Astrocyte (in vitro differentiated cells and primary cell): ENCODE results near the gene RNF145. TPM values are rescaled to one million over a fixed set of nuclear protein-coding genes. Genes with fewer than 3 reads are reported as not detected.

Source experiments
- DNase-seq: peaks from one replicate; pipeline ENCODE4 v3.0.0-alpha.2; 2010; ENCODE audit warnings: low read depth
- FAIRE-seq: peaks from 2 replicates; lab custom pipeline; 2011; peaks lifted over from hg19 to GRCh38; lab: Jason Lieb, UNC
- H2AFZ ChIP-seq: 2 replicates; pipeline ENCODE4 v1.6.0; 2012; ENCODE audit warnings: low read depth, low read length, inconsistent platforms
- H3K27ac ChIP-seq: 2 replicates; pipeline ENCODE4 v1.5.1; 2011; ENCODE audit warnings: low read depth, low read length, inconsistent platforms
- H3K27me3 ChIP-seq: 2 replicates; pipeline ENCODE4 v1.6.0; 2011; ENCODE audit warnings: low read length, inconsistent platforms; ENCODE audit not compliant: insufficient read depth
- H3K36me3 ChIP-seq: 2 replicates; pipeline ENCODE4 v1.5.1; 2011; ENCODE audit warnings: low read length, inconsistent platforms; ENCODE audit not compliant: insufficient read depth
- H3K4me1 ChIP-seq: 2 replicates; pipeline ENCODE4 v1.5.1; 2011; ENCODE audit warnings: low read length, inconsistent platforms; ENCODE audit not compliant: insufficient read depth
- H3K4me2 ChIP-seq: 2 replicates; pipeline ENCODE4 v1.6.0; 2012; ENCODE audit warnings: low read length, inconsistent platforms
- H3K4me3 ChIP-seq: 2 replicates; pipeline ENCODE4 v1.5.1; 2011; ENCODE audit warnings: low read depth, mild to moderate bottlenecking, low read length, inconsistent platforms; ENCODE audit not compliant: insufficient read depth
- H3K79me2 ChIP-seq: 2 replicates; pipeline ENCODE4 v1.6.0; 2012; ENCODE audit warnings: mild to moderate bottlenecking, low read length, inconsistent platforms; ENCODE audit not compliant: insufficient read depth
- H3K9ac ChIP-seq: 2 replicates; pipeline ENCODE4 v1.6.0; 2012; ENCODE audit warnings: mild to moderate bottlenecking, low read length, inconsistent platforms
- H3K9me3 ChIP-seq: 2 replicates; pipeline ENCODE4 v1.5.1; 2012; ENCODE audit warnings: low read depth, mild to moderate bottlenecking, low read length, inconsistent platforms; ENCODE audit not compliant: insufficient read depth
- H4K20me1 ChIP-seq: 2 replicates; pipeline ENCODE4 v1.6.0; 2012; ENCODE audit warnings: low read length, inconsistent platforms; ENCODE audit not compliant: insufficient read depth
- H3K27ac Mint-ChIP-seq: one replicate; pipeline ENCODE4 v1.8.0; 2021; ENCODE audit warnings: mild to moderate bottlenecking, mixed read lengths; ENCODE audit not compliant: unreplicated experiment
- H3K27me3 Mint-ChIP-seq: one replicate; pipeline ENCODE4 v1.8.0; 2021; ENCODE audit warnings: low read depth, mixed read lengths; ENCODE audit not compliant: unreplicated experiment
- H3K36me3 Mint-ChIP-seq: one replicate; pipeline ENCODE4 v1.8.0; 2021; ENCODE audit warnings: low read depth, mixed read lengths; ENCODE audit not compliant: unreplicated experiment
- H3K4me1 Mint-ChIP-seq: one replicate; pipeline ENCODE4 v1.8.0; 2021; ENCODE audit warnings: low read depth, mixed read lengths; ENCODE audit not compliant: unreplicated experiment
- H3K4me3 Mint-ChIP-seq: one replicate; pipeline ENCODE4 v1.8.0; 2021; ENCODE audit warnings: mild to moderate bottlenecking, moderate library complexity, mixed read lengths; ENCODE audit not compliant: unreplicated experiment
- H3K9me3 Mint-ChIP-seq: one replicate; pipeline ENCODE4 v1.8.0; 2021; ENCODE audit warnings: mild to moderate bottlenecking, mixed read lengths; ENCODE audit not compliant: unreplicated experiment
- EZH2 ChIP-seq: IDR thresholded peaks from 2 replicates; pipeline ENCODE4 v1.6.1; 2012; ENCODE audit warnings: mild to moderate bottlenecking, low read length, inconsistent platforms; ENCODE audit not compliant: insufficient read depth
- total RNA-seq: library from RNA; stranded (reverse); gene quantifications from 2 replicates; pipeline ENCODE4 v1.2.1, GENCODE V29; 2021
- TF ChIP-seq, protein P1 (sequence below): IDR thresholded peaks from 2 replicates; pipeline ENCODE4 v1.5.1; 2011; ENCODE audit warnings: low read depth, mild to moderate bottlenecking, inconsistent platforms, low read length, moderate library complexity; ENCODE audit not compliant: insufficient read depth

Gene RNF145
- total RNA-seq, 1 donor from 2014 or later: 54.0 TPM

DNA sequence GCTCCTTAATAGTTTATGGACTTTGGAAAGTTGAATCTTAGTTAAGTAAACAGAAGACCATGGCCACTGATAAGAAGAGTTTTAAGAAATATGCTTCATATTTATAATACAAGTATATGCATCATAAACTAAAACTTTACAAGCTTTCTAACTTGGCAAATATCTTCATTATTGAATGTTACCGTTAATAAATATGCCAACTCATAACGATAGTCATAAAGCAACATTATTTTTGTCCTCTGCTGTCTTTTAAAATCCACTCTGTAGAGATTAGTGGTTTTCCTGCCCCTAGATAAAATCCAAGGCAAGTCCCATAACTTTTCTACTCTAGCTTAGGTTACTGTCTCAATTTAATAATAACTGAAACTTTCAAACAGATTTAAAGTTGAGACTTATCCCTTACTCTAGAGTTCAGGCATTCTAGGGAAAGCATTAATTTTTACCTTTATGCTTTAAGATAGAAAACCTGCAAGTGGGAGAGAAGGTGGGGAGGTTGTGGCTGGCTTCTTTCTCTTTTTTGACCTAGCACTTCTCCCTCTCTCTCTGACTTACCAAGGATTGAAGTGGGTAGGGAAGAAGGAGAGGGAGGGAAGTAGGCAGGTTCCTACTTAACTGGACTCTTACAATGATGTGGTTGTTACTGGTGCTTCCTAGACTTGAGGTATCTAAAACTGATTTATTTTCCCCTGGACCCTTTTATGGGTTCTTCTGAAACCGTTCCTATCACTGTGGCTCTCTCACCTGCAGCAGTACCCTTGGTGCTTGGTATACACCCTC is 29.6 kb downstream of the RNF145 start:
- Histone ChIP-seq H3K4me2 (peak overlapping the region; percentile 46), H3K27me3 (no peaks in the 10 kb centered on the region), H3K4me3 (no peak overlapping the region), H3K4me1 (peaks cover 53% of the 10 kb centered on the region), H3K79me2 (peaks cover 65% of the 10 kb centered on the region), H3K9me3 (no peaks in the 10 kb centered on the region), H3K27ac (peak overlapping the region; percentile 96), H2AFZ (no peak overlapping the region), H4K20me1 (no peaks in the 10 kb centered on the region), H3K9ac (peak overlapping the region; percentile 69), H3K36me3 (peaks cover 10% of the 10 kb centered on the region)
- Mint-ChIP-seq H3K4me3 (peak overlapping the region; percentile 7), H3K9me3 (no peaks in the 10 kb centered on the region), H3K36me3 (peaks cover 3% of the 10 kb centered on the region), H3K27ac (peak overlapping the region; percentile 81), H3K4me1 (peaks cover 46% of the 10 kb centered on the region), H3K27me3 (no peaks in the 10 kb centered on the region)
- TF ChIP-seq, protein P1, sequence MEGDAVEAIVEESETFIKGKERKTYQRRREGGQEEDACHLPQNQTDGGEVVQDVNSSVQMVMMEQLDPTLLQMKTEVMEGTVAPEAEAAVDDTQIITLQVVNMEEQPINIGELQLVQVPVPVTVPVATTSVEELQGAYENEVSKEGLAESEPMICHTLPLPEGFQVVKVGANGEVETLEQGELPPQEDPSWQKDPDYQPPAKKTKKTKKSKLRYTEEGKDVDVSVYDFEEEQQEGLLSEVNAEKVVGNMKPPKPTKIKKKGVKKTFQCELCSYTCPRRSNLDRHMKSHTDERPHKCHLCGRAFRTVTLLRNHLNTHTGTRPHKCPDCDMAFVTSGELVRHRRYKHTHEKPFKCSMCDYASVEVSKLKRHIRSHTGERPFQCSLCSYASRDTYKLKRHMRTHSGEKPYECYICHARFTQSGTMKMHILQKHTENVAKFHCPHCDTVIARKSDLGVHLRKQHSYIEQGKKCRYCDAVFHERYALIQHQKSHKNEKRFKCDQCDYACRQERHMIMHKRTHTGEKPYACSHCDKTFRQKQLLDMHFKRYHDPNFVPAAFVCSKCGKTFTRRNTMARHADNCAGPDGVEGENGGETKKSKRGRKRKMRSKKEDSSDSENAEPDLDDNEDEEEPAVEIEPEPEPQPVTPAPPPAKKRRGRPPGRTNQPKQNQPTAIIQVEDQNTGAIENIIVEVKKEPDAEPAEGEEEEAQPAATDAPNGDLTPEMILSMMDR: no peak
- no peak for TF ChIP-seq EZH2
- DNase-seq (no peak), FAIRE-seq (no peak)

DNA sequence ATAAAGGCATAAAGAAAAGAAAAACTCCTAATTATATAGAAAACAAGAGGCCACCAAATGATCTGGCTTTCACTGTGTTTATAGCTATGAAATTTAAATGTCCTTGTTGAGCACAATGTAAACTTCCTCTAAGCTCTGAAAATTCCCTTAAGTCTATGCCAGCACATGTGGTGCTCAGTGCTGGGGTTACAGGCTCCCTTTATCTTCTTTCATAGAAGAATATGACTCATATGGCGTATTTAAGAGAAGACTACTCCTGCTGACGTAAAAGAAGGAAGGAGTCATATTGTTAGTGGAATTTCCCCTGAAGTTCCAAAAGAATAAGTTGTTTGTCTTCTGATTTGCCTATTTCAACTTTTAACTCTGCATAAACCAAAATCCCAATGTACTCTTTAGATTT is 30.4 kb downstream of the RNF145 start:
- peak overlapping the region; percentile 96 for H3K27ac ChIP-seq
- H3K4me2 ChIP-seq: peak overlapping the region; percentile 46
- FAIRE-seq: peak; percentile 72

More for the DNA sequence above, 30.4 kb downstream of the RNF145 start:
- Mint-ChIP-seq H3K4me3 (no peak overlapping the region), H3K27ac (peak overlapping the region; percentile 81), H3K36me3 (peaks cover 3% of the 10 kb centered on the region), H3K4me1 (peaks cover 41% of the 10 kb centered on the region), H3K9me3 (no peaks in the 10 kb centered on the region), H3K27me3 (no peaks in the 10 kb centered on the region)
- Histone ChIP-seq H2AFZ (no peak overlapping the region), H3K9ac (peak overlapping the region; percentile 69), H3K79me2 (peaks cover 66% of the 10 kb centered on the region), H3K36me3 (peaks cover 10% of the 10 kb centered on the region), H3K9me3 (no peaks in the 10 kb centered on the region), H4K20me1 (no peaks in the 10 kb centered on the region), H3K4me3 (no peak overlapping the region), H3K27me3 (no peaks in the 10 kb centered on the region), H3K4me1 (peaks cover 47% of the 10 kb centered on the region)
- DNase-seq: peak; percentile 99
- TF ChIP-seq, protein P1: no peak
- TF ChIP-seq EZH2: no peak
